Measurements from ENCODE around the gene ICA1L. TPM values are rescaled to one million over a fixed set of nuclear protein-coding genes. Genes with fewer than 3 reads are reported as not detected.

Gene ICA1L
- total and polyA plus RNA-seq, 2 experiments from 2014 or later = 5.1 to 8.2 TPM

GRCh38 chr2:202848813-202849212, 22.8 kb downstream of the ICA1L start:
- H2AFZ ChIP-seq = no peak overlapping the region
- H3K79me2 ChIP-seq = no peaks in the 10 kb centered on the region
- H3K27ac ChIP-seq = no peak overlapping the region
- no peak overlapping the region for H3K4me3 ChIP-seq
- WGBS (ENCODE audit: low lambda C conversion rate, missing lambda C conversion rate) = 70% methylated on average over 8 of the region's 8 CpGs
- TF ChIP-seq EZH2 (IDR thresholded peaks at IDR 0.05; ENCODE audit: borderline replicate concordance) (no peak), CTCF (IDR thresholded peaks at IDR 0.05; ENCODE audit: poor library complexity) (no peak), EZH2phosphoT487 (IDR thresholded peaks at IDR 0.05; ENCODE audit: low read depth, severe bottlenecking, unreplicated experiment) (no peak)
- H3K4me2 ChIP-seq = no peak overlapping the region
- H3K36me3 ChIP-seq (replicated peaks; ENCODE audit: insufficient read depth, low read depth) = no peaks in the 10 kb centered on the region
- DNase-seq (ENCODE audit: low spot score) = no peak
- no peaks in the 10 kb centered on the region for H3K9me3 ChIP-seq (ENCODE audit: low read depth)
- no peaks in the 10 kb centered on the region for H3K9me2 ChIP-seq (replicated peaks; ENCODE audit: insufficient read depth)
- H3K4me1 ChIP-seq (ENCODE audit: insufficient read depth) = no peaks in the 10 kb centered on the region
- no peaks in the 10 kb centered on the region for H3K27me3 ChIP-seq
- no peaks in the 10 kb centered on the region for H4K20me1 ChIP-seq (ENCODE audit: insufficient read depth, poor library complexity, severe bottlenecking)

- no peaks in the 10 kb centered on the region for H4K20me1 ChIP-seq (ENCODE audit: insufficient read depth, poor library complexity, severe bottlenecking)
- H3K79me2 ChIP-seq = no peaks in the 10 kb centered on the region
- H2AFZ ChIP-seq = no peak overlapping the region
- no peak for DNase-seq (ENCODE audit: low spot score)
- no peak overlapping the region for H3K4me2 ChIP-seq
- no peak overlapping the region for H3K27ac ChIP-seq
- no peaks in the 10 kb centered on the region for H3K9me3 ChIP-seq (ENCODE audit: low read depth)
- TF ChIP-seq EZH2phosphoT487 (IDR thresholded peaks at IDR 0.05; ENCODE audit: low read depth, severe bottlenecking, unreplicated experiment) = no peak
- TF ChIP-seq CTCF (IDR thresholded peaks at IDR 0.05; ENCODE audit: poor library complexity) = no peak
- no peak for TF ChIP-seq EZH2 (IDR thresholded peaks at IDR 0.05; ENCODE audit: borderline replicate concordance)
- no peaks in the 10 kb centered on the region for H3K27me3 ChIP-seq
- no peaks in the 10 kb centered on the region for H3K36me3 ChIP-seq (replicated peaks; ENCODE audit: insufficient read depth, low read depth)
- H3K4me3 ChIP-seq = no peak overlapping the region
- H3K9me2 ChIP-seq (replicated peaks; ENCODE audit: insufficient read depth) = no peaks in the 10 kb centered on the region
- no peaks in the 10 kb centered on the region for H3K4me1 ChIP-seq (ENCODE audit: insufficient read depth)
- WGBS (ENCODE audit: low lambda C conversion rate, missing lambda C conversion rate) = 94% methylated on average over 9 of the region's 9 CpGs
These were observed 23.7 kb downstream of the ICA1L start for GRCh38 chr2:202847693-202848524.

- H3K4me2 ChIP-seq = no peak overlapping the region
- peaks cover 4% of the 10 kb centered on the region for H3K9me3 ChIP-seq (ENCODE audit: low read depth)
- no peak overlapping the region for H3K27ac ChIP-seq
- H3K4me3 ChIP-seq = no peak overlapping the region
- H3K27me3 ChIP-seq = no peaks in the 10 kb centered on the region
- no peak overlapping the region for H2AFZ ChIP-seq
- H3K79me2 ChIP-seq = no peaks in the 10 kb centered on the region
- no peaks in the 10 kb centered on the region for H3K4me1 ChIP-seq (ENCODE audit: insufficient read depth)
- H3K36me3 ChIP-seq (replicated peaks; ENCODE audit: insufficient read depth, low read depth) = no peaks in the 10 kb centered on the region
- H4K20me1 ChIP-seq (ENCODE audit: insufficient read depth, poor library complexity, severe bottlenecking) = no peaks in the 10 kb centered on the region
- H3K9me2 ChIP-seq (replicated peaks; ENCODE audit: insufficient read depth) = no peaks in the 10 kb centered on the region
- WGBS (ENCODE audit: low lambda C conversion rate, missing lambda C conversion rate) = 84% methylated on average over 2 of the region's 2 CpGs
- DNase-seq (ENCODE audit: low spot score) = no peak
- TF ChIP-seq EZH2phosphoT487 (IDR thresholded peaks at IDR 0.05; ENCODE audit: low read depth, severe bottlenecking, unreplicated experiment) = no peak
- TF ChIP-seq EZH2 (IDR thresholded peaks at IDR 0.05; ENCODE audit: borderline replicate concordance) = no peak
- no peak for TF ChIP-seq CTCF (IDR thresholded peaks at IDR 0.05; ENCODE audit: poor library complexity)
These were observed 26.9 kb downstream of the ICA1L start for GRCh38 chr2:202844656-202845055.
